Measurements from ENCODE around the gene PDK2.

PDK2 gene

DNA sequence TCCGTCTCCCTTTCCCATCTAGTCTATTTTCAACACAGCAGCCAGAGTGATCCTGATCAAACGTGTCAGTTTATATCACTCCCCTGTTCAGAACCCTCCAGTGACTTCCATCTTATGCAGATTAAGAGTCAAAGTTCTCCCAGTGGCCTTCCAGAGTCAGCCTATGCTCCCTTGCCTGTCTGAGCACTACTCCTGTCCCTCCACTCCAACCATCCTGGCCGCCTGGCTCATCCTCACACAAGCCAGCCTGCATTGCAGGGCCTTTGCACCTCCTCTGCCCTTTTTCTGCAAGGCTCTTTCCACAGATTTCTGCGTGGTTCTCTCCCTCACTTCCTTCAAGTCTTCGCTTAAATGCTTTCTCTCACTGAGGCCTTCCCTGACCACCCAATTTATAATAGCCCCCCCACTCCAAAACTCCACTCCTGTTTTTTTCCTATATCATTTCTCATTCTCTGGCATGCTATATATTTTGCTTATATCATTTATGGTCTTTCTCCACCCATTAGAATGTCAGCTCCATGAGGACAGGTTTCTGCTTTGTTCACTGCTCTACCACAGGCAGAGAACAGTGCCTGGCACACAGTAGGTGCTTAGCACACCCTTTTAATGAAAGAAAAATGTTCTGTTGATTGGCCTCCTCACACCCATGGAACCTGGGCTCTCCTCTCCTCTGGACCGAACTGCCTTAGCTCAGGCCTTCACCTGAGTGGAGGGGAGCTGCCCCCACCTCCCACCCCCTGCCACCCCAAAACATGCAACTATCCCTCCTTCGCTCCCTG, 25.5 kb downstream of the PDK2 start:
- DNase-seq, result no peak

DNA sequence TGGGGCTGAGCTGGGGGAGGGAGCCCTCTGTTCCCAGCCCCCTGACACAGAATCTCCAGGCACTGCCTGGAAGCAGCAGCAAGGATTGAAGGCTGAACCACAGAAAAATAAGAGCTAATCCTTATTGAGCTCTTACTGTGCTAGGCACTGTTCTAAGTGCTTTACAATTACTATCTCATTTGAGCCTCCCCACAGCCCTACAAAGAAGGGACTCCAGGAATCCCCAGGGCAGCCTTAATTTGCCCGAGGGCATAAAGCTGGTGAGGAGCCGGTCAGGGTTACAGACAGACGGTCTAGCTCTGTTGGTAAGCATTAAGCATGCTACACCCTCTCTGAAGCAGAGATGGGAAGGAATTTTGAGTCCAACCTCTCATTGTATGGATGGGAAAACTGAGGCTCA, 27.8 kb downstream of the PDK2 start:
- no peak for DNase-seq

DNA sequence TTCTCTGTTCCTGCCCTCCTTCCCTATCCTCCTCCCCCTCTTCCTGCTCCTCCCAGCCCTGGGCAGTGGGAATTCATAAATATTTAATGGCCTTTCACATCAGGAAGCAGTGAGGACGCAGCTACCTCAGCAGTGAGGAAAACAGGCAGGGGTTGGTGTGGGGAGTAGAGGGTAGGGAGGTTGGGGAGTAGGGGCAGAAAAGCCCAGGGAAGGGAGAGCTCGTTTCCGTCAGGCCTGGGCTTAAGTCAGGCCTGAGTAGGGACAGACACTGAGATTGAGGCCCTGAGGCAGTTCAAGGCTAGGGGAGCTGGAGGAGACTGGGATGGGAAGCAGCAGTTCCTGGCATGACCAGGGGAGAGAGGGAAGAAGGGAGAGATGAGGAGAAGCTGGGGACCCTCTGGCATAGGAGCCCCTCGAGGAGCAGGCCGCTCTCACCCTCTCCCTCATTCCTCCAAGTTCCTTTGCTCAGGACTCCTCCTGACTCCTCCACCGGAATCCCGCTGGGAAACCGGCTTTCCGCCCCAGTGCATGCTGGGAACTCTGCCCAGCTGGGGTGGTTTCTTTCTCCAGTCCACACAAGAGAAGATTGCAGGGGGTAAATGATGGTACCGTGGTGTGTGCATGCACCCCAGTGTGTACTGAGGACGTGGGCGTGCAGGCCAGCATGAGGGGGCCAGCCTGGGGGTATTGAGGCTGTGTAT, 28.6 kb downstream of the PDK2 start:
- DNase-seq, result no peak

DNA sequence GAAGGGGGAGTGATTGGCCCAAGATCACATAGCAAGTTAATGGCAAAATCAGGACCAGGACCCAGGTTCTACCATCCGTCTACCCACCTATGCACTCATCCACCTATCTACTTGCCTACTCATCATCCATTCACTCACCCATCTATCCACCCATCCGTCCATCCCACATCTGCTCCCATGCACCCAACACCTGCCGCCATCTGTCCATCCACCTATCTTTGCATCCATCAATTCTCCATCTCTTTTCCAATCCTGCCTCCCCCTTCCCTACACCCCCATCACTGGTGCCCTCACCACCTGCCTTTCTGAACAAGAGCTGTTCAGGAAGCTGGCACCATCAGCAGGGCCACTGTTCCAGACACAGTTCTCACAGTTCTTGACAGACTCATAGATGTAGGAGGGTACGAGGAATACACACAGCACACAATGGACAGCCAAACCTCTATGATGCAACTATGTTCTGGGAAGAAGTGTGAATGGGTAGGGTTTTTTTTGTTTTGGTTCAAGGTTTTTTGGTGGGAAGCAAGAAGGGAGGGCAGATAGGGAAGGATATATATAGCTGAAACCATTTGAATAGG, 30.4 kb downstream of the PDK2 start:
- no peak for DNase-seq

DNA sequence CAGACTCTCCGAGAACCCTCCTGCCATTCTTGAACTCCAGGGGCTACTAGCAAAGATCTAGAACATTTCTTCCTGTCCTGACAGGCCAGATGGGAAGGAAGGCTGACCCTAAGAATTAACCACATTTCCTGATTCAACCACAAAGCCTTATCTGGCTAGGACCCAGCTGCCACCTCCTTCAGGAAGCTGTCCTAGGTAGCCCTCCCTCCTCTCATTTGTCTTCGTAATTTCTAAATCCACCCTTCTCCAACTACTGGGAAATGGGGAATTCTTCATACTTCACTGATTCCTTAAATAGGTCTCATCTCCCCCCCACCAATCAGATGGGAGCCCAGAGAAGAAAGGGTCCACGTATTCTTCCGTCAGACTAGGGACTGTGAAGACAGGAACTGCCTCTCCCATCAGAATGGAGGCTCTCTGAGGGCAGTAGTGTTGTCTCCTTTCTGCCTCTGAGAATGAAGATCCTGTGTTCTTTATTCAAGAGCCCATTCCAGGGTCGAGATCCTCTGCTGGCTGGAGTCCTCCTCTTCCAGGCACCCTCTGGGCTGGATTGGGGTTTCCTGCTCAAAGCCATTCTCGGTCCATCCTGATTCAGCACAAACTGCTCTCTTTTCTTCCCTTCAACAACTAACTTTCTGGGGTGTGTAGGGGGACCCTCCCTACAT, 32.7 kb downstream of the PDK2 start:
- no peak for DNase-seq

DNA sequence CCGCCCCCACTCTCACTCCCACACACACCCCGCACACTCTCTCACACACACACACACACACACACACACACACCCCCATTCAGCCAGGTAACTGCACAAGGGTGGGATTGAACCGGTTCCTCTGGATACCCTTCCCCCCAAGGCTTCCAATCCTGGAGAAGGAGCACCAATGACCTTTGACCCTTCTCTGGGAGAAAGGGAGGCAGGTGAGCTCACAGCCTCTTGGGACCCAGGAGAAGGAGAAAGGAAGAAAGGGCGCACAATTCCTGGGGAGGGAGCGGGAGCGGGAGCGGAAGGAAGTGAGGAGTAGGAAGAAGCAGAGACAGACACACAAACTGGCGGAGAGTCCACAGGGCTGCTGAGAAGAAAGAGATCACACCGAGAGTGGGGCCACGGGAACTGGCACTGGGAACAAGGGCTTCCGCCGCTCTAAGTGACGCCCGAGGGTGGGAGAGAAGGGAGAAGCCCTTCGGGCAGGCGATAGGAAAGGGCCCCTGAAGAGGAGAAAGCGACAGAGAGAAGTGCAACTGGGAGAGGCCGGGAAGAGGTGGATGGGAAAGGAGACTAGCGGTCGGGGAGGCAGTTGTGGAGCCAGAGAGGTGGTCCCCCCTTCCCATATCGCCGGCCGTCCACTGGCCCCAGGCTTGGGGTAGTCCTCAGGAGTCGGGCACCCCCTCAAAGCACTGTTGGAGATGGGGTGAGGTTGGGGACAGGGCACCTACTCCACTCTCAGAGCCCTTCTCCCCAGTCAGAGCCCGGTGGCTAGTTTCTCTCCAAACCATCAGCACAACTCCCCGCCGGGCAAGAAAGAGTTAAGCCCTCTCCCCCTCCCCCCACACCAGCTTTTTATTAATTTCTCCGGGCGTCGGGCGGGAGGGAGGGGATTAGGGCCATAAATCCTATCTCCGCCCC, 33.5 kb downstream of the PDK2 start:
- no peak for DNase-seq

DNA sequence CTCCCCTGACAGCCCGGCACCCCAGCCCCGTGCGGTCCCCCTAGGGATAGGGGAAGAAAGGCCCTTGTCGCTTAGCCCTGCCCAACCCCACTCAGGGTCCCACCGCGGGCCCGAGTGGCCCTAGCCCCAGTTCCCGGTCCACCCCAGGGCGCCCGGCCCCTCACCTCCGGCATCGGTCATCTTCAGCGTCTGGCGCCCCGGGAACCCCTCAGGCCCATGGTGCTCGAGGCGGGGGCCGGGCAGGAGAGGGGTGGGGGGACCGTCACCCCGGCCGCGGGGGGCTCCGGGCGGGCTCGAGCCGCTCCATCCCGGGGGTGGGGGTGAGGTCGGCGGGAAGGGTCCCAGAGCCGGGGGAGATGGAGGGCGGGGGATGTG, 34.2 kb downstream of the PDK2 start:
- no peak for DNase-seq

DNA sequence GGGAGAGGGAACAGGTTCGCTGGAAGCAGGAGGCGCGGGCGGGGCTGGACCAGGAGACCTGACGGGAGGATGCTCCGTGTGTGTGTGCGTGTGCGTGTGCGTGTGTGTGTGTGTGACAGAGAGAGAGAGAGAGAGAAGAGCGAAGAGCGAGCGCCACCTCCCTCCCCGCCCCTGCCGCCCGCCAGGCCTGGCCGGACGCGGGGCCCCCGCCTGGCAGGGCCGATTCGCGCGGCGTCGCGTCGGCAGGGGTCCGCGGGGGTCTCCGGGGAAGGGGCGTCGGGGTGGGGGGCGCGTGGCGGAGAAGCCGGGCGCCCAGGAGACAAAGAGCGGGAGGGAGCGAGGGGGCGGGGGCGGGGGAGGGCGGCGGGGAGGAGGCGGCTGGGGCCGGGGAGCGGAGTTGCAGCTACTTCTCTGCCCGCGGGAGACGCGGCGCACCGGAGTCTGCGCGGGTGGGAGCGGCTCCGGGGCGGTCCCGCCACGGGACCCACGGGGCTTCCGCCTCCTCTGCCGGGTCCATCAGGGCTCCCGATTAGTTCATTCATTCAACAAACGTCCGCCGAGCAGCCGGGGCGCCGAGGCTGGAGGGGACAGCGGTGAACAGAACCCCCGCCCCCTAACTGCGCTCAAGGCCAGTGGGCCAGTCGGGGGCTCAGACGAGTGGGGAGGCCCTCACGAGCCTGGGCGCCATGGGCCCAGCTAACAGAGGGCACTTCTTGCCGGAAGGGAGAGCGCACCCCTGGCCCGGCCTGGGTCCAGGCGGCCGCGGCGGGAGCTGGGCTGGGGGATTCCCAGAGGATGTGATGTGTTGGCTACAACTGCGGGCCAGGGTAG, 34.8 kb downstream of the PDK2 start, which contains the start of gene SAMD14:
Gene SAMD14, minus strand, starts transcription at position 433 of the 831 bp plus-strand sequence. CDS start 5,201 bp downstream, outside the sequence.
- DNase-seq, result peak in 2 of 4 experiments; percentile 13 to 31

DNA sequence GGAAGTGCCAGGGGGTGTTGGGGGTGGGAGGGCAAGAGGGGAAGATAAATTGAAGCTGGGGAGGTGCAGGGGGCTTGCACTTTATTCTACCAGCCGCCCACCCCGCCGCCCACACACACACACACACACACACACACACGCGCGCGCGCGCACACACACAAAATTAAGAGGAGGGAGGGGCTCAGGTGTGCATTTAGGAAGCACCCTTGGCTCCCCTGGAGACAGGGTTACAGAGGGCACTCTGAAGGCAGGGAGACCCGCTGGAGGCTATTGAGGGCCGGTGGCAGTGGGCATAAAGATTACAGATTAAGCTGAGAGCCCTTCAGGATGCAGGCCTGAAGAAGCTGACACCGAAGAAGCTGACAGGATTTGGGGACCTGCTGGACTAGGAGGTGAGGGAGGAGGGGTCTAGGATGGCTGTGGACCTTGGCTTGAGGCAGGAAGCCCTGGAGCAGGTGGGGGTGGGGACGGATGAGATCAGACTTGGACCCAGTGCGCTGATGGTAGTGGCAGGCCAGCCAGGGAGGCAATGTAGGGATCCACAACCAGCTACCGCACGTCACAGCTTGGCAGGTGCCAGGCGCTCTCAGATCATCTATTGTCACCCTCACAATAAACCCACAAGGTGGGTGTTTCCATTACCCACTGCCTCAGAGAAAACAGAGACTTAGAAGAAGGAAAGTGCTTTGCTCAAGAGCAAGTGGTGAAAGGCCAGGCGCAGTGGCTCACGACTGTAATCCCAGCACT, 35.6 kb downstream of the PDK2 start:
- DNase-seq, result no peak

DNA sequence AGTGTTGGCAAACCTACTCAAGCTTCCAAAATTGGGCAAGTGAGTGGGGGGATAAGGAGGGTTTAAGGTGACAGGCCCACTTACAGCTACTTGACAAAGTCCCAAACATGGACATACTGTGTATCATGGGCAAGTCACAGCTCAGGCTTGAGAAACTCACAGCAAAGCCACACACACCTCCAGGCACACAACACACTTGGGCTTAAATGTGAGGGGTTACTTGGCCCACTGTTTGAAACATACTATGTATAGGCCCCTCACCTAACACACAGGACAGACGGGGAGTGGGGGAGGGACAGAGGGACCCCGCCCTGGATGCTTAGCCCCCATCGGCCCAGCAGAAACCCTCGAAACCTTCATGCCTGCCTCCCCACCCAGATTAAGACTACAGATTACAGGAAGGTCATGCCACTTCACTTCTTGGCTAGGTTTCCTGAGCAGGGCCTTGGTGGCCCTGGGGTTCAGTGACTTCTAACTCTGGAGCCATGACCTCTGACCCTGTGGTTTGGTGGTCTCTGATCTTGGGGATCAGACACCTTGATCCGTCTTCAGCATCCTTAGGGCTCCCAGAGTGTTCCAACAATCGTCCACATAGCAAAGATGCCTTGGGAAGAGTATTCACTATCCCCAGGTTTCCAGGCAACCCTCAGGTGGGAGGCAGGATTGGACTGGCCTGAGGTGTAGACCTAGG, 37.1 kb downstream of the PDK2 start:
- DNase-seq, result no peak

DNA sequence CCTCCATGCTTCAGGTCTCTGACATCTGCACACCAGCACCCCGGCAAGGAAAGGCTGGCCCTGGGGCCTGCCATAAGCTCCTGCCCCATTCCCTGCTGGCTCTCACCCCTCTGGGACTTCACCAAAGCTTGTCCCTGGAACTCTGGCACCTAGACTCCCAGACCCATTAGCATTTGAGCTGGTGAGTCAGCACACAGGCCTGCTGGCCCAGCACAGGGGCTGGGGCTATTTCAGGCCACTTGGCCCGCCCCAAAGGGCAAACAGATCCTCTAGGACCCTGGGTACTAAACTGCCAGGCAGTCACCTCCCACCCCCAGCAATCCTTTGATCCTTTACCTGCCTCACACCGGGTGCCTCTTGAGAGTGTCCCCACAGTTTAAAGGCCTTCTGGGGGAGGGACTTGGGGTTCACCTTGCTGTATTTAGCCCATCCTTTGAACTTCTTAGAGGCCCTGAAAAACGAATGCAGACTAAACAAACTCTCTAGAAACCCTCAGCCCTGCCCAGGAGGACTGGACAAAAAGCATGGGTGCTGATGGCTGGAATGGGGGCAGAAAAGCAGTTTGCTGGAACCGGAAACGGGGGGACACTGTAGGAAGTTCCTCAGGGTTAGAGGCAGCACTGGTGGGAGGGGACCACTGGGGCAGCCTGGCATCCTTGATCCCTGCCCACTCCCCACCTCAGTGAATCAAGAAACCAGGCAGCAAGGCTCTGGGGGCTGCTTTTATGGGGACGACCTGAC, 38.0 kb downstream of the PDK2 start:
- DNase-seq, result no peak

DNA sequence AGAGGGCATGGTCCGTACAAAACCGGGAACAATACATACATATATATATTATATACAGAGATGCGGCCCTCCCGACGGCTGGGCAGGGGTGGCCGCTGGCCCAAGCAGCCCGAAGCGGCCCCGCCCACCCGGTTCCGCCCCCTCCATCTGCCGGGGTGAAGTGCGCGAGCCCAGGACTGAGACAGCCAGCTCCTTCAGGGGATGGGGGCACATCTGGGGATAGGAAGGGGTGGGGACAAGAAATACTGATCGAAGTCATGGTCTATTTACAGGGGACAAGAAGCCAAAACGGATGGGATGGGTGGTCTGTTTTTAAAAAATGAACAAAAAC, 38.6 kb downstream of the PDK2 start:
- no peak for DNase-seq

DNA sequence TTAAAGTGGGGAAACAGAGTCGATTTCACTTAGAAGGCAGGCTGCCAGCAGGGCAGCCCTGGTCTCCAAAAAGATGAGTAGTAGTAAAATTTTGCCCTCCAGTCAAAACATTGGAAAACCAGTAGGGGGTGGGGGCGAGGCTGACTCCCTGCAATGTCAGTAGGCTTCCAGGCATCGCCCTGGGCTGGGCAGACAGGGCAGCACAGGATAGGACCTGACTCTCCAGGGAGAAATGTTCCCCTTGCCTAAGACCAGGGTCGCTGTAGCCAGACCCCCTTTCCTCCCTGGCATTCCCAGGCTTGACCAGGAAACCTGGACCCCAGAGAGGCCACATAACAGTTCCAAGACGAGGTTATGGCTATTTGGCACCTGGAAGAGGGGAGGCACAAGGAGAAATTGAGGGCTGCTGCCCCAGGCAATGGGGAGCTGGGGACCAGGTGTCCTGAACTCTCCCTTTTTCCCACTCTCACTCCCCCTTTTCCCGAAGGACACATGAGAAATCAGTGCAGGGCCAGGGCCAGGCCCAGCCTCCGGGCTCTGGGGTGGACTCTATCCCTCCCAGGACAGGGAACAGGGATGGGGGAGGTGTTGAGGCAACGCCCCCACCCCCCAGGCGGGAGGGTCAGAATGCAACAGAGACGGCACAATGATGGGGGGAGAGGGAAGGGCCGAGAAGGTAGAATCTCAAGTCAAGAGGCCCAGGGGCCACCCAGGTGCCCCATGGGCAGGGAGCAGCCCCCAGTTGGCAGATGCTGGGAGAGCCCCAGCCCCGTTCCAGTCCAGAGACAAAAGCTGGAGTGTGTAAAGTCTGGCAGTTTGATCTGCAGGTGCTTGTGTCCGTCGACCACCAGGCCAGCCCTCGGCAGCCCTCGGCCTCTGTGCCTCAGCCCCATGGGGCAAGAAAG, 39.3 kb downstream of the PDK2 start:
- DNase-seq, result no peak

DNA sequence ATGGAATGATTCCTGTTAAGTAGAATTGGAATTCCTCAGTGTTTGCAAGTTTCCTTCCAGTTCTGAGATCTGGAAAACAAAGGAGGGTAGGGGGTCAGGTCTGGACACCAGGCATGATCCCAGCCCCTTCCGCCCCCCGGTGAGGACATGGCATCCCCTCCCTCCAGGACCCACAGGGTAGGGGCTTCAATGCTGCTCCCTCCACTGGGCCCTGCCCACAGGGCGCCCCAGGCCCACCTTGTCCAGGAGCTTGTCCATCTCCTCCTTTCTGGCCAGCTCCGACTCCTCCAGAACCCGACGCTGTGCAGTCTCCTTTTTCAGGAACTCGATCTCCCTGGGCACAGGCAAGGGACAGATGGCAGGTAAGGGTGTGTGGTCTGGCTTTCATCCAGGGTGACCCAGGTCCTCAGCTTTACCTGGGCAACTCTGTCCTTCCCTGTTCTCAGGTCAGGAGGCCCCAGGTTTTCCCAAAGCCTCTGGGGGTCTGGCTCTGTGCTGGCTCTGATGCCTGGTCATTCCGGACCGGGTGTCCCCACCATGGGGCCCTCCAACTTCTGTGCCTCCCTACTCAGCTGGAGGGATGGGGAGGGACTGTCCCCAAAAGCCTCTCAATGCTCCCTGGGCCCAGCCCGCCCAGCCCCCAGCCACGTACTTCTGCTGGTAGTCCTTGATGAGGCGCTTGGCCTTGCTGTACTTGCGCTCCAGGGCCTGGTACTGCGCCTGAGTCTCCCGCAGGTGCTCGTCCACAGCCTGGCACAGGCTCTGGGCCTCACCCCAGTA, 40.4 kb downstream of the PDK2 start:
- no peak for DNase-seq

DNA sequence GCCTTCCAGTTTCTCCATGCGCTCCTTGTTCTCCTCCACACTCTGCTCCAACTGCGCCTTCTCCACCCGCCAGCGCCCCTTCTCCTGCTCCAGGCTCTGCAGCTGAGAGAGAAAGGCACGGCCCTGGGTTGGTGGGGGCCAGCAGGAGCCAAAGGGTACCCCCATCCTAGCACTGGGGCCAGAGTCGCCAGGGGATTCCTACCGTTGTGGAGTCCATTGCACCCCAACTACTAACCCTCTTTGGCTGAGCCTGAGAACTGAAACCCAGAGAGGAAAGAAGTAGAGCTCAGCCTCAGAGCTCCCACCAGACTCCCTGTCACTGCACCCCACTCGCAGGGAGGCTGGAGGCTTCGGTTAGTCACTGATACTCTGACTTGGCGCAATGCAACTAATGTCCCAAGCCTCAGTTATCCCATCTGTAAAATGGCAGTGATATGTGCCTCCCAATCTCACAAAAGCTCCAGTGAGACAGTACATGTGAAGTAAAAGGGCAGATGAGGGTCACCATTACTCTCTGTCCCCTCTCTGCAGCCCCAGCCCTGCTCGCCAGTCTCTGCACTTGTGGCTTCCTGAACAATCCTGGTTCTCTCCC, 41.0 kb downstream of the PDK2 start:
- no peak for DNase-seq

DNA sequence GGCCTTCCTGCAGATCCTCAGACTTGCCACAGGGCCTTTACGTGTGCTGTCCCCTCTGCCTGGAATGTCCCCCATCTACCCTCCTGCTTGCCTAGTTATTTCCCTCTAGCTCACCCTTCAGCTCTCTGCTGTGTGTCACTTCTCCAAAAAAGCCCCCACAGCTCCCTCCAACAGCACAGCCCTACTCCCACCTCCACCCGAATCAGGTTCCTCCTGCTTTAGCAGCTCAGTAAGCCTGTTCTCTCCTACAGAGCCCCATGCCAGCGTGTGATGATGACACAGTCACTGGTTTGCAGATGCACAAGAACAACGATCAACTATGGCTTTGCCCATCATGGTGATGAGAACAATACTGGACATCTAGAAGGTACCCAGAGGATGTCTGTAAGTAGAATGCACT, 41.9 kb downstream of the PDK2 start:
- DNase-seq, result no peak

DNA sequence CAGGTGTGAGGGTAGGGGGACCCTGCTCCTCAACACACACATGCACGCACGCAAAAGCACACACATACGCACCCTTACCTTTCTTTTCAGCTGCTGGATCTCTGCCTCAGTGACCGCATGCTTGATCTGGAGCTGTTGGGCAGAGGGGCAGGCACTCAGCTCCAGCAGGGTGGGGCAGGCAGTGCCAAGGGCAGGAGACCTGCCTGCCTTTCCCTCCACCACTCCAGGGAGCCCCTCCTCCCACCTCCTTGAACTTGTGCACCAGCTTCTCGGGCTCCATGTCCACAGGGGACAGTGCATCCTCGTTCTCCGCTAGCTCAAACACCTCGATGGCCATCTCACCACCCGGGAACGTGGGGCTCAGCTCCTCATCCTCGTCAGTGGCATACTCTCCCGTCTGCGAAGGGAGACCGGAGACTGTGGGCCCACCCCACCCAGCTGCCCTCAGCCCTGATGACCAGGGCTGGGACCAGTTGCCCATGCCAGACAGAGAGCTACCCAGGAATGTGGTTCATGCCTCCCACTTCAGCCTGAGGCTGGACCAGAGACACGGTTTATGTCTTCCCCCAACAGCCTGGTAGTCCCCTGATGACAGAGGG, 44.1 kb downstream of the PDK2 start:
- DNase-seq, result no peak

Data from activated naive CD4-positive, alpha-beta T cell (primary cell).